ENCODE results near the gene GARIN5A. TPM values are rescaled to one million over a fixed set of nuclear protein-coding genes. Genes with fewer than 3 reads are reported as not detected.
"Not testable (repeated sequence)": the region's sequence is repeated elsewhere in the genome, so short reads cannot be mapped to it uniquely, and the experiment has no call there.

The GARIN5A gene
- total RNA-seq, 1 experiment from 2014 or later = 0.84 TPM

- H3K4me3 ChIP-seq (ENCODE audit: low read depth, low read length, poor library complexity, severe bottlenecking) = no peak overlapping the region
- H3K36me3 ChIP-seq (ENCODE audit: insufficient read depth, low read length, poor library complexity, severe bottlenecking) = peaks cover 25% of the 10 kb centered on the region
- no TSS peak for BruUV-seq (replicated peaks)
- intact Hi-C loops (cut with micrococcal nuclease; ENCODE audit: unreplicated experiment) = no loop called here
- no peak for TF ChIP-seq EZH2 (IDR thresholded peaks at IDR 0.05; ENCODE audit: borderline replicate concordance, low read depth, low read length, poor library complexity, severe bottlenecking)
- no peak overlapping the region for H3K27ac ChIP-seq (ENCODE audit: low read depth, low read length, poor library complexity, severe bottlenecking)
- H3K9me3 ChIP-seq (ENCODE audit: low read depth, low read length, poor library complexity, severe bottlenecking) = no peaks in the 10 kb centered on the region
- no peaks in the 10 kb centered on the region for H3K4me1 ChIP-seq (ENCODE audit: insufficient read depth, low read length, poor library complexity, severe bottlenecking)
- H3K27me3 ChIP-seq (replicated peaks; ENCODE audit: insufficient read depth, low read depth, low read length, poor library complexity) = no peaks in the 10 kb centered on the region
- CTCF ChIA-PET = no interaction called here
- DNase-seq (ENCODE audit: low spot score) = no peak
- POLR2A ChIA-PET (ENCODE audit: low non-redundant PET) = no interaction called here
Observed at GRCh38 chr19:50475101-50475568, 1.5 kb downstream of the GARIN5A start.

GRCh38 chr19:50473336-50473735, 3.3 kb downstream of the GARIN5A start:
- H3K27ac ChIP-seq (ENCODE audit: low read depth, low read length, poor library complexity, severe bottlenecking); POLR2A ChIA-PET (ENCODE audit: low non-redundant PET); H3K4me1 ChIP-seq (ENCODE audit: insufficient read depth, low read length, poor library complexity, severe bottlenecking); H3K27me3 ChIP-seq (replicated peaks; ENCODE audit: insufficient read depth, low read depth, low read length, poor library complexity); H3K4me3 ChIP-seq (ENCODE audit: low read depth, low read length, poor library complexity, severe bottlenecking); H3K9me3 ChIP-seq (ENCODE audit: low read depth, low read length, poor library complexity, severe bottlenecking); BruUV-seq (replicated peaks); H3K36me3 ChIP-seq (ENCODE audit: insufficient read depth, low read length, poor library complexity, severe bottlenecking); DNase-seq (ENCODE audit: low spot score); intact Hi-C loops (cut with micrococcal nuclease; ENCODE audit: unreplicated experiment): not testable (repeated sequence)
- CTCF ChIA-PET = interaction anchor here (0.5 kb wide), 1 partner anchor 256 kb away, joined by 5 read pairs; no protein-coding TSS in a partner anchor

GRCh38 chr19:50468818-50469217, 7.8 kb downstream of the GARIN5A start:
- H3K36me3 ChIP-seq (ENCODE audit: insufficient read depth, low read length, poor library complexity, severe bottlenecking) = no peaks in the 10 kb centered on the region
- H3K4me3 ChIP-seq (ENCODE audit: low read depth, low read length, poor library complexity, severe bottlenecking) = no peak overlapping the region
- DNase-seq (ENCODE audit: low spot score) = no peak
- H3K27me3 ChIP-seq (replicated peaks; ENCODE audit: insufficient read depth, low read depth, low read length, poor library complexity) = no peaks in the 10 kb centered on the region
- TF ChIP-seq EZH2 (IDR thresholded peaks at IDR 0.05; ENCODE audit: borderline replicate concordance, low read depth, low read length, poor library complexity, severe bottlenecking) (no peak), CTCF (conservative IDR thresholded peaks at IDR 0.05; ENCODE audit: low read depth, low read length) (no peak)
- CTCF ChIA-PET = no interaction called here
- H3K4me1 ChIP-seq (ENCODE audit: insufficient read depth, low read length, poor library complexity, severe bottlenecking) = no peaks in the 10 kb centered on the region
- intact Hi-C loops (cut with micrococcal nuclease; ENCODE audit: unreplicated experiment) = no loop called here
- H3K27ac ChIP-seq (ENCODE audit: low read depth, low read length, poor library complexity, severe bottlenecking) = no peak overlapping the region
- POLR2A ChIA-PET (ENCODE audit: low non-redundant PET) = no interaction called here
- no TSS peak for BruUV-seq (replicated peaks)
- H3K9me3 ChIP-seq (ENCODE audit: low read depth, low read length, poor library complexity, severe bottlenecking) = no peaks in the 10 kb centered on the region

DNA sequence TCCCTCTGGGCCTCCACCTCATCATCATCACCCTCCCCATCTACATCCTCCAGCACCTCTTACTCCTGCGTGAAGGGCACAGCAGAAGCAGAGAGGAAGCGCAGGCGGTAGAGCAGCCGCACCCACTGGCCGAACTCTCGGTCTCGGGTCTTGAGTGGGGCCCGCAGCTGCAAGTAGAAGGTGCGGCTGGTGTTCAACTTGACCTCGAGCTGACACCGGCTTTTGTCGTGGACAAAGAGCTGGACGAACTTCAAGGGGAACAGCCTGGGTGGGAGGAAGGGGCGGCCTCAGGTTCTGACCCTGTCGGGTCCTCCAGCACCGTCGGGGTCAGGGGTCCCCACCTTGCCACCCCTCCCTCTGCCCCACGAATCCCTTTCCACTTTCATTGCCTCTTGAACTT, 9.1 kb downstream of the GARIN5A start:
- Histone ChIP-seq H3K36me3 (ENCODE audit: insufficient read depth, low read length, poor library complexity, severe bottlenecking) (no peaks in the 10 kb centered on the region), H3K4me1 (ENCODE audit: insufficient read depth, low read length, poor library complexity, severe bottlenecking) (no peaks in the 10 kb centered on the region), H3K27ac (ENCODE audit: low read depth, low read length, poor library complexity, severe bottlenecking) (no peak overlapping the region), H3K27me3 (replicated peaks; ENCODE audit: insufficient read depth, low read depth, low read length, poor library complexity) (no peaks in the 10 kb centered on the region), H3K4me3 (ENCODE audit: low read depth, low read length, poor library complexity, severe bottlenecking) (no peak overlapping the region), H3K9me3 (ENCODE audit: low read depth, low read length, poor library complexity, severe bottlenecking) (no peaks in the 10 kb centered on the region)
- intact Hi-C loops (cut with micrococcal nuclease; ENCODE audit: unreplicated experiment) = no loop called here
- POLR2A ChIA-PET (ENCODE audit: low non-redundant PET) = no interaction called here
- BruUV-seq (replicated peaks) = no TSS peak
- CTCF ChIA-PET = no interaction called here
- TF ChIP-seq EZH2 (IDR thresholded peaks at IDR 0.05; ENCODE audit: borderline replicate concordance, low read depth, low read length, poor library complexity, severe bottlenecking) = no peak
- no peak for TF ChIP-seq CTCF (conservative IDR thresholded peaks at IDR 0.05; ENCODE audit: low read depth, low read length)
- no peak for DNase-seq (ENCODE audit: low spot score)
